Measurements from ENCODE around the gene TMED7.

Gene TMED7

GRCh38 chr5:115565233-115565632 lies 60.6 kb downstream of the TMED7 start:
- ChIA-PET POLR2A (no interaction called here), CTCF (interaction anchor here (0.6 kb wide), 1 partner anchor 9 kb away, joined by 4 read pairs; no protein-coding TSS in a partner anchor)
- no peak for DNase-seq (ENCODE audit: extremely low spot score)
- TF ChIP-seq CTBP1 (IDR thresholded peaks at IDR 0.05; ENCODE audit: borderline replicate concordance) (no peak), BHLHE40 (IDR thresholded peaks at IDR 0.05; ENCODE audit: borderline replicate concordance) (no peak), ELF4 (IDR thresholded peaks at IDR 0.05) (no peak), ZNF384 (IDR thresholded peaks at IDR 0.05) (no peak), SP1 (IDR thresholded peaks at IDR 0.05) (no peak), PKNOX1 (IDR thresholded peaks at IDR 0.05) (no peak), FOXM1 (IDR thresholded peaks at IDR 0.05; ENCODE audit: borderline replicate concordance) (no peak), FOXK2 (IDR thresholded peaks at IDR 0.05) (no peak), NFRKB (IDR thresholded peaks at IDR 0.05) (no peak), LEF1 (IDR thresholded peaks at IDR 0.05; ENCODE audit: borderline replicate concordance) (no peak), FOXA1 (IDR thresholded peaks at IDR 0.05) (no peak), ARNT (IDR thresholded peaks at IDR 0.05) (no peak), SUZ12 (IDR thresholded peaks at IDR 0.05) (no peak), HDGF (IDR thresholded peaks at IDR 0.05; ENCODE audit: borderline replicate concordance) (no peak), TARDBP (IDR thresholded peaks at IDR 0.05) (no peak), L3MBTL2 (conservative IDR thresholded peaks at IDR 0.05) (no peak)
